Uterus (tissue), 2 donors: Measurements from ENCODE around the gene ARFIP1.

Source experiments
- POLR2A ChIP-seq, 2 donors: fragments of 450-650 bp; IDR thresholded peaks; one replicate each; pipeline ENCODE4 v1.6.1; 2016; ENCODE audit warnings: antibody characterized with exemption in 2 of 2, mild to moderate bottlenecking in 1 of 2, moderate library complexity in 1 of 2
- TF ChIP-seq, protein P1 (sequence below), 4 experiments: fragments of 200-600 bp in 2 of 4; fragments of 450-650 bp in 2 of 4; sonication (generic) in 2 of 4; IDR thresholded peaks; one replicate each; pipeline ENCODE4 v1.5.1; 2016 to 2019; ENCODE audit warnings: antibody characterized with exemption in 4 of 4, mild to moderate bottlenecking in 2 of 4, moderate library complexity in 1 of 4

DNA sequence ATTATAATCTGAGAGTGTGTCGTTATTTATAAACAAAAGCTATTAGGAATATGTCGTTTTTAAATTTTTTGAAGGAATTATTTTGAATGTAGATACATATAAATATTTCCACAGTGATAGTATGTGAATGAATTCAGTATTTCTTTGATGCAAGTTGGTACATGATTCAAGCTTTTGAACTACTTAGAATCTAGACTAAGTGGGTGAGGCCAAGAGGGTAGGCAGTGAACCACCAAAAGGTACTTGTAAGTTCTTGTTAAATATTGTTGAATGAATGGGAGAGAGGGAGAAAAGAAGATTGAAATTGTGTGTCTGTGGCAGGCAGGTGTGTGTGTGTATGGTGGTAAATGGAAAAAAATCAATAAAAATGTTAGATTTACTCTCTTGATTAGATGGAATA is 69.6 kb downstream of the ARFIP1 start:
- TF ChIP-seq, protein P1, sequence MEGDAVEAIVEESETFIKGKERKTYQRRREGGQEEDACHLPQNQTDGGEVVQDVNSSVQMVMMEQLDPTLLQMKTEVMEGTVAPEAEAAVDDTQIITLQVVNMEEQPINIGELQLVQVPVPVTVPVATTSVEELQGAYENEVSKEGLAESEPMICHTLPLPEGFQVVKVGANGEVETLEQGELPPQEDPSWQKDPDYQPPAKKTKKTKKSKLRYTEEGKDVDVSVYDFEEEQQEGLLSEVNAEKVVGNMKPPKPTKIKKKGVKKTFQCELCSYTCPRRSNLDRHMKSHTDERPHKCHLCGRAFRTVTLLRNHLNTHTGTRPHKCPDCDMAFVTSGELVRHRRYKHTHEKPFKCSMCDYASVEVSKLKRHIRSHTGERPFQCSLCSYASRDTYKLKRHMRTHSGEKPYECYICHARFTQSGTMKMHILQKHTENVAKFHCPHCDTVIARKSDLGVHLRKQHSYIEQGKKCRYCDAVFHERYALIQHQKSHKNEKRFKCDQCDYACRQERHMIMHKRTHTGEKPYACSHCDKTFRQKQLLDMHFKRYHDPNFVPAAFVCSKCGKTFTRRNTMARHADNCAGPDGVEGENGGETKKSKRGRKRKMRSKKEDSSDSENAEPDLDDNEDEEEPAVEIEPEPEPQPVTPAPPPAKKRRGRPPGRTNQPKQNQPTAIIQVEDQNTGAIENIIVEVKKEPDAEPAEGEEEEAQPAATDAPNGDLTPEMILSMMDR (IDR thresholded peaks at IDR 0.05), result no peak
- no peak for TF ChIP-seq POLR2A (IDR thresholded peaks at IDR 0.05)
